Parathyroid adenoma (tissue), 2 donors: ENCODE data around the gene EVI5L.
"Not testable (repeated sequence)": the region's sequence is repeated elsewhere in the genome, so short reads cannot be mapped to it uniquely, and the experiment has no call there.

Experiments used
- H2AFZ ChIP-seq: fragments of 300-600 bp; sonication (generic); one replicate; pipeline ENCODE4 v1.7.0; 2017; ENCODE audit warnings: antibody characterized with exemption, mild to moderate bottlenecking
- H3K27ac ChIP-seq: fragments of 300-600 bp; sonication (generic); one replicate; pipeline ENCODE4 v1.7.0; 2017
- H3K27me3 ChIP-seq: fragments of 300-600 bp; sonication (generic); one replicate; pipeline ENCODE4 v1.7.0; 2017; ENCODE audit warnings: low read length; ENCODE audit not compliant: control insufficient read depth, insufficient read depth
- H3K36me3 ChIP-seq: fragments of 300-600 bp; sonication (generic); one replicate; pipeline ENCODE4 v1.7.0; 2017; ENCODE audit warnings: low read length; ENCODE audit not compliant: control insufficient read depth, insufficient read depth
- H3K4me1 ChIP-seq: fragments of 300-600 bp; sonication (generic); one replicate; pipeline ENCODE4 v1.7.0; 2017; ENCODE audit warnings: control low read depth
- H3K4me2 ChIP-seq: fragments of 300-600 bp; sonication (generic); one replicate; pipeline ENCODE4 v1.7.0; 2017; ENCODE audit warnings: low read length
- H3K4me3 ChIP-seq: fragments of 300-600 bp; sonication (generic); one replicate; pipeline ENCODE4 v1.7.0; 2017; ENCODE audit warnings: low read depth, low read length
- H3K79me2 ChIP-seq: fragments of 300-600 bp; sonication (generic); one replicate; pipeline ENCODE4 v1.7.0; 2017; ENCODE audit warnings: control low read depth
- H3K9ac ChIP-seq: fragments of 300-600 bp; sonication (generic); one replicate; pipeline ENCODE4 v1.7.0; 2017; ENCODE audit warnings: mild to moderate bottlenecking
- H3K9me3 ChIP-seq: fragments of 300-600 bp; sonication (generic); one replicate; pipeline ENCODE4 v1.7.0; 2017; ENCODE audit warnings: low read length; ENCODE audit not compliant: control insufficient read depth
- CTCF ChIP-seq: fragments of 300-600 bp; sonication (generic); IDR thresholded peaks from one replicate; pipeline ENCODE4 v1.7.0; 2017; ENCODE audit warnings: antibody characterized with exemption, mild to moderate bottlenecking
- donor health status: primary hyperparathyroidism.

Gene EVI5L

GRCh38 chr19:7887408-7888144 is 57.6 kb downstream of the EVI5L start:
- Histone ChIP-seq H3K4me2 (peak overlapping the region; percentile 50), H3K27me3 (no peaks in the 10 kb centered on the region), H3K4me1 (no peaks in the 10 kb centered on the region), H3K9me3 (no peaks in the 10 kb centered on the region), H3K79me2 (no peaks in the 10 kb centered on the region), H3K4me3 (no peak overlapping the region), H3K27ac (no peak overlapping the region), H3K36me3 (no peaks in the 10 kb centered on the region), H2AFZ (peak overlapping the region; percentile 72), H3K9ac (no peak overlapping the region)
- TF ChIP-seq CTCF: no peak

- Histone ChIP-seq H3K36me3 (no peaks in the 10 kb centered on the region), H3K4me2 (peak within 1 kb of the TSS; percentile 50), H2AFZ (peak within 1 kb of the TSS; percentile 72), H3K79me2 (no peaks in the 10 kb centered on the region), H3K27ac (no peak within 1 kb of the TSS), H3K9ac (no peak within 1 kb of the TSS), H3K27me3 (no peaks in the 10 kb centered on the region), H3K4me3 (peak within 1 kb of the TSS; percentile 56), H3K9me3 (no peaks in the 10 kb centered on the region), H3K4me1 (no peaks in the 10 kb centered on the region)
- peak; percentile 6 for TF ChIP-seq CTCF
Observed at GRCh38 chr19:7888145-7888825, 58.3 kb downstream of the EVI5L start, which contains the start of gene LRRC8E. Gene LRRC8E, plus strand, starts transcription at chr19:7888510. Its CDS starts 7,094 bp downstream, at chr19:7895604.

GRCh38 chr19:7888826-7889217 is 58.8 kb downstream of the EVI5L start:
- Histone ChIP-seq H2AFZ (peak overlapping the region; percentile 72), H3K4me1 (no peaks in the 10 kb centered on the region), H3K36me3 (no peaks in the 10 kb centered on the region), H3K4me2 (peak overlapping the region; percentile 50), H3K9ac (no peak overlapping the region), H3K4me3 (peak overlapping the region; percentile 56), H3K9me3 (no peaks in the 10 kb centered on the region), H3K27me3 (no peaks in the 10 kb centered on the region), H3K79me2 (no peaks in the 10 kb centered on the region), H3K27ac (no peak overlapping the region)
- no peak for TF ChIP-seq CTCF

- H3K4me2 ChIP-seq, H3K4me3 ChIP-seq, H3K27me3 ChIP-seq, H2AFZ ChIP-seq, H3K27ac ChIP-seq, H3K79me2 ChIP-seq, H3K9me3 ChIP-seq, H3K9ac ChIP-seq, H3K4me1 ChIP-seq, H3K36me3 ChIP-seq: not testable (repeated sequence)
Observed at GRCh38 chr19:7893362-7894101, 63.5 kb downstream of the EVI5L start.

GRCh38 chr19:7894612-7895309 is 64.7 kb downstream of the EVI5L start:
- H3K27me3 ChIP-seq: no peaks in the 10 kb centered on the region
- H3K9me3 ChIP-seq: no peaks in the 10 kb centered on the region

More at GRCh38 chr19:7894612-7895309, 64.7 kb downstream of the EVI5L start:
- Histone ChIP-seq H3K27ac (no peak overlapping the region), H2AFZ (peak overlapping the region; percentile 5), H3K9ac (no peak overlapping the region), H3K79me2 (no peaks in the 10 kb centered on the region), H3K36me3 (no peaks in the 10 kb centered on the region), H3K4me3 (no peak overlapping the region), H3K4me1 (no peaks in the 10 kb centered on the region), H3K4me2 (no peak overlapping the region)
- TF ChIP-seq CTCF: no peak
